HFF-Myc (cell line): Measurements from ENCODE around the gene DLG1.

Experiments
- DNase-seq: peaks from one replicate; pipeline ENCODE4 v3.0.0-alpha.2; 2011; ENCODE audit warnings: low read depth; ENCODE audit errors: extremely low read depth
- H3K4me3 ChIP-seq: replicated peaks from 2 replicates; pipeline ENCODE4 v1.5.1; 2011; ENCODE audit warnings: low read depth, mild to moderate bottlenecking, control low read depth, low read length
- CTCF ChIP-seq: IDR thresholded peaks from 2 replicates; pipeline ENCODE4 v1.5.1; 2012; ENCODE audit warnings: mild to moderate bottlenecking, low read depth, low read length, control low read depth; ENCODE audit errors: missing control alignments

Gene DLG1

GRCh38 chr3:197021729-197022404 lies 276.5 kb downstream of the DLG1 start:
- TF ChIP-seq CTCF = no peak
- no peak for DNase-seq
- no peak overlapping the region for H3K4me3 ChIP-seq

- DNase-seq = no peak
- TF ChIP-seq CTCF = no peak
- no peak overlapping the region for H3K4me3 ChIP-seq
Observed at GRCh38 chr3:197021231-197021630, 277.2 kb downstream of the DLG1 start.

- no peak for DNase-seq
- TF ChIP-seq CTCF = no peak
- H3K4me3 ChIP-seq = no peak overlapping the region
Observed at GRCh38 chr3:197019535-197019934, 278.9 kb downstream of the DLG1 start.

GRCh38 chr3:197019021-197019420 lies 279.4 kb downstream of the DLG1 start:
- TF ChIP-seq CTCF = no peak
- no peak overlapping the region for H3K4me3 ChIP-seq
- no peak for DNase-seq

- H3K4me3 ChIP-seq = no peak overlapping the region
- no peak for DNase-seq
- TF ChIP-seq CTCF = no peak
Observed at GRCh38 chr3:197017003-197017402, 281.4 kb downstream of the DLG1 start.

- no peak for DNase-seq
- no peak for TF ChIP-seq CTCF
- H3K4me3 ChIP-seq = no peak overlapping the region
Observed at GRCh38 chr3:197015790-197016736, 282.3 kb downstream of the DLG1 start.
